Breast epithelium (tissue), 4 donors: ENCODE data around the gene ARNT2. TPM values are rescaled to one million over a fixed set of nuclear protein-coding genes. Genes with fewer than 3 reads are reported as not detected.

Experiments used
- DNase-seq, 2 donors: peaks; one replicate each; pipeline ENCODE4 v3.0.0-alpha.2; 2019; ENCODE audit warnings: low spot score in 2 of 2
- H3K27ac ChIP-seq, 2 donors: fragments of 200-600 bp; sonication (generic) in 1 of 2; one replicate each; pipeline ENCODE4 v1.5.1; 2016 to 2019; ENCODE audit warnings: mild to moderate bottlenecking in 1 of 2
- H3K27me3 ChIP-seq, 2 donors: fragments of 200-600 bp; sonication (generic) in 1 of 2; one replicate each; pipeline versions ENCODE4 v1.5.1 to v1.6.0; 2017 to 2019; ENCODE audit warnings: control low read depth in 1 of 2, mild to moderate bottlenecking in 1 of 2
- H3K36me3 ChIP-seq: fragments of 200-600 bp; one replicate; pipeline ENCODE4 v1.5.1; 2019
- H3K4me1 ChIP-seq, 2 donors: fragments of 200-600 bp; sonication (generic); one replicate each; pipeline ENCODE4 v1.5.1; 2016 to 2019; ENCODE audit warnings: control low read depth in 1 of 2
- H3K4me3 ChIP-seq, 3 donors: fragments of 200-600 bp; sonication (generic); 1 replicate in 2 of 3; 2 replicates in 1 of 3; pipeline ENCODE4 v1.5.1; 2016 to 2019; ENCODE audit warnings: mild to moderate bottlenecking in 3 of 3, moderate library complexity in 2 of 3
- H3K9me3 ChIP-seq, 2 donors: fragments of 200-600 bp; sonication (generic) in 1 of 2; one replicate each; pipeline ENCODE4 v1.5.1; 2016 to 2019; ENCODE audit warnings: control low read depth in 1 of 2
- CTCF ChIP-seq, 3 donors: fragments of 450-650 bp; IDR thresholded peaks; one replicate each; pipeline ENCODE4 v1.5.1; 2016 to 2017; ENCODE audit warnings: antibody characterized with exemption in 3 of 3, mild to moderate bottlenecking in 3 of 3, moderate library complexity in 3 of 3
- POLR2A ChIP-seq: fragments of 450-650 bp; IDR thresholded peaks from one replicate; pipeline ENCODE4 v1.6.1; 2016; ENCODE audit warnings: antibody characterized with exemption, mild to moderate bottlenecking, moderate library complexity
- POLR2AphosphoS5 ChIP-seq, 3 donors: sonication (generic); formaldehyde crosslinking; IDR thresholded peaks; one replicate each; pipeline ENCODE4 v1.6.1; 2017; ENCODE audit warnings: antibody characterized with exemption in 3 of 3
- intact Hi-C: fragments of 100-400 bp; cut with DNase I; formaldehyde crosslinking; loops from one replicate; pipeline ENCODE4 v1.15.1; 2023; ENCODE audit warnings: low total_unique reads
- total RNA-seq, 3 donors: library from RNA; depleted of rRNA; stranded (reverse); fragments of >200 nt; gene quantifications; one replicate each; pipeline ENCODE4 v1.1.0, GENCODE V29; 2016

Gene ARNT2
- total RNA-seq, 3 donors from 2014 or later = 5.9 to 8.5 (median 7.0) TPM

- intact Hi-C loops = no loop called here
- TF ChIP-seq POLR2AphosphoS5 (IDR thresholded peaks at IDR 0.05) = no peak
- TF ChIP-seq POLR2A = no peak
- no peak for TF ChIP-seq CTCF (IDR thresholded peaks at IDR 0.05)
- peaks cover 0 to 6% of the 10 kb centered on the region in 2 donors for H3K4me1 ChIP-seq
Observed at GRCh38 chr15:80620141-80620540, 216.0 kb downstream of the ARNT2 start.

GRCh38 chr15:80620931-80621330, 216.7 kb downstream of the ARNT2 start:
- Histone ChIP-seq H3K36me3 (no peaks in the 10 kb centered on the region), H3K4me1 (peaks cover 0 to 4% of the 10 kb centered on the region in 2 donors), H3K27ac (no peak overlapping the region), H3K9me3 (peaks cover 0 to 11% of the 10 kb centered on the region in 2 donors), H3K27me3 (no peaks in the 10 kb centered on the region), H3K4me3 (no peak overlapping the region)
- no peak for DNase-seq
- no peak for TF ChIP-seq POLR2AphosphoS5 (IDR thresholded peaks at IDR 0.05)
- no peak for TF ChIP-seq POLR2A
- TF ChIP-seq CTCF (IDR thresholded peaks at IDR 0.05) = no peak
- intact Hi-C loops = no loop called here

More at GRCh38 chr15:80620141-80620540, 216.0 kb downstream of the ARNT2 start:
- DNase-seq = no peak
- Histone ChIP-seq H3K27me3 (no peaks in the 10 kb centered on the region), H3K36me3 (no peaks in the 10 kb centered on the region), H3K4me3 (no peak overlapping the region), H3K9me3 (peaks cover 0 to 11% of the 10 kb centered on the region in 2 donors), H3K27ac (no peak overlapping the region)

- intact Hi-C loops = no loop called here
- H3K27me3 ChIP-seq = no peaks in the 10 kb centered on the region
- no peaks in the 10 kb centered on the region for H3K36me3 ChIP-seq
- TF ChIP-seq CTCF (IDR thresholded peaks at IDR 0.05) = no peak
- no peak for TF ChIP-seq POLR2AphosphoS5 (IDR thresholded peaks at IDR 0.05)
- TF ChIP-seq POLR2A = no peak
- H3K4me1 ChIP-seq = no peaks in the 10 kb centered on the region
- H3K9me3 ChIP-seq = peaks cover 0 to 11% of the 10 kb centered on the region in 2 donors
- no peak overlapping the region for H3K27ac ChIP-seq
- no peak overlapping the region for H3K4me3 ChIP-seq
- no peak for DNase-seq
Observed at GRCh38 chr15:80626643-80627120, 222.5 kb downstream of the ARNT2 start.

- DNase-seq = no peak
- Histone ChIP-seq H3K4me1 (no peaks in the 10 kb centered on the region), H3K4me3 (no peak overlapping the region), H3K9me3 (no peaks in the 10 kb centered on the region), H3K27me3 (no peaks in the 10 kb centered on the region), H3K36me3 (no peaks in the 10 kb centered on the region), H3K27ac (no peak overlapping the region)
- TF ChIP-seq POLR2A (no peak), POLR2AphosphoS5 (IDR thresholded peaks at IDR 0.05) (no peak), CTCF (IDR thresholded peaks at IDR 0.05) (no peak)
- intact Hi-C loops = no loop called here
Observed at GRCh38 chr15:80629355-80629754, 225.2 kb downstream of the ARNT2 start.

GRCh38 chr15:80630981-80631380, 226.8 kb downstream of the ARNT2 start:
- Histone ChIP-seq H3K4me3 (no peak overlapping the region), H3K27ac (no peak overlapping the region), H3K9me3 (no peaks in the 10 kb centered on the region), H3K4me1 (no peaks in the 10 kb centered on the region), H3K27me3 (no peaks in the 10 kb centered on the region), H3K36me3 (no peaks in the 10 kb centered on the region)
- TF ChIP-seq CTCF (IDR thresholded peaks at IDR 0.05) (no peak), POLR2AphosphoS5 (IDR thresholded peaks at IDR 0.05) (no peak), POLR2A (no peak)
- DNase-seq = no peak
- intact Hi-C loops = no loop called here
